ENCODE results near the gene PSMC3IP. TPM values are rescaled to one million over a fixed set of nuclear protein-coding genes. Genes with fewer than 3 reads are reported as not detected.

PSMC3IP gene
- total and polyA plus RNA-seq, 2 experiments from 2014 or later: 18.5 to 29.5 TPM

Other genes with a start within 250 kb of the PSMC3IP start
- 78.0 and 83.2 TPM in 2 replicates for gene STAT3, start 189.3 kb downstream of the PSMC3IP start, total RNA-seq (2014; rRNA removed; shearing (Covaris generic))
- gene STAT3, start 189.3 kb downstream of the PSMC3IP start, polyA plus RNA-seq (2016; fragmentation: Nextera tagmentation; extraction: Ambion mirVana): 41.7 and 49.5 TPM in 2 replicates
- gene CAVIN1, start 154.5 kb downstream of the PSMC3IP start, total RNA-seq (2014; rRNA removed; shearing (Covaris generic)): 33.3 and 35.7 TPM in 2 replicates
- 18.1 and 20.0 TPM in 2 replicates for gene CAVIN1, start 154.5 kb downstream of the PSMC3IP start, polyA plus RNA-seq (2016; fragmentation: Nextera tagmentation; extraction: Ambion mirVana)
- gene ATP6V0A1, start 118.9 kb downstream of the PSMC3IP start, total RNA-seq (2014; rRNA removed; shearing (Covaris generic)): 42.3 and 42.8 TPM in 2 replicates
- 23.9 and 25.8 TPM in 2 replicates for gene ATP6V0A1, start 118.9 kb downstream of the PSMC3IP start, polyA plus RNA-seq (2016; fragmentation: Nextera tagmentation; extraction: Ambion mirVana)
- gene NAGLU, start 41.5 kb downstream of the PSMC3IP start, total RNA-seq (2014; rRNA removed; shearing (Covaris generic)): 21.9 and 31.2 TPM in 2 replicates
- gene NAGLU, start 41.5 kb downstream of the PSMC3IP start, polyA plus RNA-seq (2016; fragmentation: Nextera tagmentation; extraction: Ambion mirVana): 12.0 and 13.0 TPM in 2 replicates
- 0.97 and 1.7 TPM in 2 replicates for gene HSD17B1, start 24.8 kb downstream of the PSMC3IP start, total RNA-seq (2014; rRNA removed; shearing (Covaris generic))
- 1.7 and 1.8 TPM in 2 replicates for gene HSD17B1, start 24.8 kb downstream of the PSMC3IP start, polyA plus RNA-seq (2016; fragmentation: Nextera tagmentation; extraction: Ambion mirVana)
- 60.1 and 62.0 TPM in 2 replicates for gene COASY, start 15.6 kb downstream of the PSMC3IP start, total RNA-seq (2014; rRNA removed; shearing (Covaris generic))
- gene COASY, start 15.6 kb downstream of the PSMC3IP start, polyA plus RNA-seq (2016; fragmentation: Nextera tagmentation; extraction: Ambion mirVana): 72.1 and 77.5 TPM in 2 replicates
- 23.3 and 34.1 TPM in 2 replicates for gene MLX, start 10.6 kb downstream of the PSMC3IP start, total RNA-seq (2014; rRNA removed; shearing (Covaris generic))
- gene MLX, start 10.6 kb downstream of the PSMC3IP start, polyA plus RNA-seq (2016; fragmentation: Nextera tagmentation; extraction: Ambion mirVana): 28.8 and 33.2 TPM in 2 replicates
- 35.4 and 38.2 TPM in 2 replicates for gene RETREG3, start 31.6 kb upstream of the PSMC3IP start, total RNA-seq (2014; rRNA removed; shearing (Covaris generic))
- 8.0 and 10.5 TPM in 2 replicates for gene RETREG3, start 31.6 kb upstream of the PSMC3IP start, polyA plus RNA-seq (2016; fragmentation: Nextera tagmentation; extraction: Ambion mirVana)
- gene TUBG1, start 32.0 kb upstream of the PSMC3IP start, total RNA-seq (2014; rRNA removed; shearing (Covaris generic)): 82.8 and 101 TPM in 2 replicates
- 110 and 117 TPM in 2 replicates for gene TUBG1, start 32.0 kb upstream of the PSMC3IP start, polyA plus RNA-seq (2016; fragmentation: Nextera tagmentation; extraction: Ambion mirVana)
- gene TUBG2, start 81.6 kb upstream of the PSMC3IP start, total RNA-seq (2014; rRNA removed; shearing (Covaris generic)): 15.3 and 18.2 TPM in 2 replicates
- 16.5 and 19.0 TPM in 2 replicates for gene TUBG2, start 81.6 kb upstream of the PSMC3IP start, polyA plus RNA-seq (2016; fragmentation: Nextera tagmentation; extraction: Ambion mirVana)
- gene PLEKHH3, start 99.3 kb upstream of the PSMC3IP start, total RNA-seq (2014; rRNA removed; shearing (Covaris generic)): 24.2 and 24.8 TPM in 2 replicates
- 10.9 and 13.8 TPM in 2 replicates for gene PLEKHH3, start 99.3 kb upstream of the PSMC3IP start, polyA plus RNA-seq (2016; fragmentation: Nextera tagmentation; extraction: Ambion mirVana)
- gene CCR10, start 104.1 kb upstream of the PSMC3IP start, total RNA-seq (2014; rRNA removed; shearing (Covaris generic)): 1.1 and 1.7 TPM in 2 replicates
- gene CCR10, start 104.1 kb upstream of the PSMC3IP start, polyA plus RNA-seq (2016; fragmentation: Nextera tagmentation; extraction: Ambion mirVana): 2.7 and 3.0 TPM in 2 replicates
- 2.9 and 5.0 TPM in 2 replicates for gene CNTNAP1, start 104.8 kb upstream of the PSMC3IP start, total RNA-seq (2014; rRNA removed; shearing (Covaris generic))
- 0.75 and 1.3 TPM in 2 replicates for gene CNTNAP1, start 104.8 kb upstream of the PSMC3IP start, polyA plus RNA-seq (2016; fragmentation: Nextera tagmentation; extraction: Ambion mirVana)
- gene EZH1, start 167.3 kb upstream of the PSMC3IP start, total RNA-seq (2014; rRNA removed; shearing (Covaris generic)): 16.3 and 16.9 TPM in 2 replicates
- gene EZH1, start 167.3 kb upstream of the PSMC3IP start, polyA plus RNA-seq (2016; fragmentation: Nextera tagmentation; extraction: Ambion mirVana): 17.5 and 18.0 TPM in 2 replicates
- 2.6 and 8.8 TPM in 2 replicates for gene RAMP2, start 183.5 kb upstream of the PSMC3IP start, total RNA-seq (2014; rRNA removed; shearing (Covaris generic))
- gene RAMP2, start 183.5 kb upstream of the PSMC3IP start, polyA plus RNA-seq (2016; fragmentation: Nextera tagmentation; extraction: Ambion mirVana): 28.3 and 29.5 TPM in 2 replicates
- gene VPS25, start 195.7 kb upstream of the PSMC3IP start, total RNA-seq (2014; rRNA removed; shearing (Covaris generic)): 110 and 129 TPM in 2 replicates
- gene VPS25, start 195.7 kb upstream of the PSMC3IP start, polyA plus RNA-seq (2016; fragmentation: Nextera tagmentation; extraction: Ambion mirVana): 93.5 and 105 TPM in 2 replicates
- gene WNK4, start 202.9 kb upstream of the PSMC3IP start, total RNA-seq (2014; rRNA removed; shearing (Covaris generic)): 0.10 and 0.54 TPM in 2 replicates
- 0.65 and 0.83 TPM in 2 replicates for gene WNK4, start 202.9 kb upstream of the PSMC3IP start, polyA plus RNA-seq (2016; fragmentation: Nextera tagmentation; extraction: Ambion mirVana)
- gene COA3, start 221.0 kb upstream of the PSMC3IP start, total RNA-seq (2014; rRNA removed; shearing (Covaris generic)): 57.6 and 81.2 TPM in 2 replicates
- 123 and 138 TPM in 2 replicates for gene COA3, start 221.0 kb upstream of the PSMC3IP start, polyA plus RNA-seq (2016; fragmentation: Nextera tagmentation; extraction: Ambion mirVana)
- gene CNTD1, start 221.1 kb upstream of the PSMC3IP start, total RNA-seq (2014; rRNA removed; shearing (Covaris generic)): not detected in 2 replicates
- gene CNTD1, start 221.1 kb upstream of the PSMC3IP start, polyA plus RNA-seq (2016; fragmentation: Nextera tagmentation; extraction: Ambion mirVana): 0.80 and 1.1 TPM in 2 replicates
- 54.8 and 57.2 TPM in 2 replicates for gene BECN1, start 246.6 kb upstream of the PSMC3IP start, total RNA-seq (2014; rRNA removed; shearing (Covaris generic))
- gene BECN1, start 246.6 kb upstream of the PSMC3IP start, polyA plus RNA-seq (2016; fragmentation: Nextera tagmentation; extraction: Ambion mirVana): 35.5 and 41.8 TPM in 2 replicates